Activated T-cell treated with anti-CD3 and anti-CD28 coated beads for 1 hour (primary cell): ENCODE results near the gene PARD6G.
"Not testable (repeated sequence)": the region's sequence is repeated elsewhere in the genome, so short reads cannot be mapped to it uniquely, and the experiment has no call there.

Source experiments
- DNase-seq: peaks from one replicate; pipeline ENCODE4 v3.0.0-alpha.2; 2020; ENCODE audit warnings: low read depth

The PARD6G gene, protein sequence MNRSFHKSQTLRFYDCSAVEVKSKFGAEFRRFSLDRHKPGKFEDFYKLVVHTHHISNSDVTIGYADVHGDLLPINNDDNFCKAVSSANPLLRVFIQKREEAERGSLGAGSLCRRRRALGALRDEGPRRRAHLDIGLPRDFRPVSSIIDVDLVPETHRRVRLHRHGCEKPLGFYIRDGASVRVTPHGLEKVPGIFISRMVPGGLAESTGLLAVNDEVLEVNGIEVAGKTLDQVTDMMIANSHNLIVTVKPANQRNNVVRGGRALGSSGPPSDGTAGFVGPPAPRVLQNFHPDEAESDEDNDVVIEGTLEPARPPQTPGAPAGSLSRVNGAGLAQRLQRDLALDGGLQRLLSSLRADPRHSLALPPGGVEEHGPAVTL

DNA sequence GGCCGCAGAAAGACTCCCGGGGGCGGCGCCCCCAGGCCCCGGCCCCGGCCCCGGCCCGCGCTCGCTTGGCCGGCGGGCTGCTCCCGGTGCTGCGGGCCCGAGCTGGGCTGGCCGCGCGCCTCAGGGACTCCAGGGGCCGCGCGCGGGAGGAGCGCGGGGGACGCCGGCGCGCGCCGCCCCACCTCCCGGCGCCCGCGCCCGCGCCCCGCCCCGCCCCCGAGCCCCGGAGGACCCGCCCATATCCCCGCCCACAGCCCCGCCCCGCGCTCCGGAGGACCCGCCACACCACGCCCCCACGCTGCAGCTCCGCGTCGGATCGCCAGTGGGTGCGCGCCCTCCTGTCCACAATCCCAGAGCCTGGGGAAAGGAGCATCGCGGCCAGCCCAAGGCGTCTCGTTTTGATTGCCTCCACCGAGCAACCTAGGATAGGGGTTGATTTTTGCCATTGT lies at the start of gene PARD6G:
Gene PARD6G (minus strand): TSS at position 122 of the 449 bp plus-strand sequence. CDS start 166 bp downstream, outside the sequence.
- DNase-seq, result peak; percentile 38

DNA sequence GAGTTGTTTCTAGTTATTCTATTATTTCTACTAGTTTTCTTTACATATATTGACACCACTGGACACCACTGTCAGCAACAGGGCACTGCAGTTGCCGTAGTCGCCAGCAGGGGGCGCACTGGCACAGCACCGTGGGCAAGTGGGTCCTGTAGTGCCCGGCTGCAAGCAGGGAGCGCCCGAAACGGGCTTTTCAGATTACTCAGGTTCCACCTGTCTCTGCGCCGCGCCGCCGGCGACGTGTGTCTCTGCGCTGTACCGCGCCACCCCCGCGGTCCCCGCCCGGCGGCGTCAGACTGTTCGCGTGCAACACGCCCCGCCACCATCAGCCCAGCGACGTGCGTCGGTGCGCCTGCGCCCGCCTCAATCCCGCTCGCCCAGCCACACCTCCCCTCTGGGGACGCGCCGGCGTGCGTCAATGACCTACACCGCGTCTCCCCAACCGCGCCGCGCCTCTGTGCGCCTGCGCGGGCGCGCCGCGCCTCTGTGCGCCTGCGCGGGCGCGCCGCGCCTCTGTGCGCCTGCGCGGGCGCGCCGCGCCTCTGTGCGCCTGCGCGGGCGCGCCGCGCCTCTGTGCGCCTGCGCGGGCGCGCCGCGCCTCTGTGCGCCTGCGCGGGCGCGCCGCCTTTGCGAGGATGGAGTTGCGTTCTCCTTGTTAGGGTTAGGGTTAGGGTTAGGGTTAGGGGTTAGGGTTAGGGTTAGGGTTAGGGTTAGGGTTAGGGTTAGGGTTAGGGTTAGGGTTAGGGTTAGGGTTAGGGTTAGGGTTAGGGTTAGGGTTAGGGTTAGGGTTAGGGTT lies 15.1 kb upstream of the PARD6G start:
- DNase-seq, result not testable (repeated sequence)

DNA sequence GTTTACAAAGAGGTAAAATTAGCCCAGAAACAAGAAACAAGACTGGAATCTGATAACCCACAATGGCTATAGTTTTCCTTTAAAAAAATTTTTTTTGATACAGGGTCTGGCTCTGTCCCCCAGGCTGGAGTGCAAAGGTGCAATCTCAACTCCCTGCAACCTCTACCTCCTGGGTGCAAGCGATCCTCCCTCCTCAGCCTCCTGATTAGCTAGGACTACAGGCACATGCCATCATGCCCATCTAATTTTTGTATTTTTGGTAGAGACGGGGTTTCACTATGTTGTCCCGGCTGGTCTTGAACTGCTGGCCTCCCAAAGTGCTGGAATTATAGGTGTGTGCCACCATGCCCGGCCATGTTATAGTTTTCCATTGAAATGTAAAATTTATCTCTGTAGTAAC lies 12.3 kb upstream of the PARD6G start:
- no peak for DNase-seq

DNA sequence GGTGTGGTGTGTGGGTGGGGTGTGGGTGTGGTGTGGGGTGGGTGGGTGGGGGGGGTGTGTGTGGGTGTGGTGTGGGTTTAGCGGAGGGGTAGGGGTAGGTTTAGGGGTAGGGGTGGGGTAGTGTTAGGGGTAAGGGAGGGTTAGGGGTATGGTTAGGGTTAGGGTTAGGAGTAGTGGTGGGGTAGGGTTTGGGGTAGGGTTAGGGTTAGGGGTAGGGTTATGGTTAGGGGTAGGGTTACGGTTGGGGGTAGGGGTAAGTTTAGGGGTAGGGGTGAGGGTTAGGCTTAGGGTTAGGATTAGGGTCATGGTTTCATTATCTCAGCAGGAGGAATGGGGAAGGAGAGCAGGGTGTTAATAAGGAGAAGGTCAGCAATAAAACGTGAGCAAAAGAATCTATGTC lies 11.3 kb upstream of the PARD6G start:
- no peak for DNase-seq

DNA sequence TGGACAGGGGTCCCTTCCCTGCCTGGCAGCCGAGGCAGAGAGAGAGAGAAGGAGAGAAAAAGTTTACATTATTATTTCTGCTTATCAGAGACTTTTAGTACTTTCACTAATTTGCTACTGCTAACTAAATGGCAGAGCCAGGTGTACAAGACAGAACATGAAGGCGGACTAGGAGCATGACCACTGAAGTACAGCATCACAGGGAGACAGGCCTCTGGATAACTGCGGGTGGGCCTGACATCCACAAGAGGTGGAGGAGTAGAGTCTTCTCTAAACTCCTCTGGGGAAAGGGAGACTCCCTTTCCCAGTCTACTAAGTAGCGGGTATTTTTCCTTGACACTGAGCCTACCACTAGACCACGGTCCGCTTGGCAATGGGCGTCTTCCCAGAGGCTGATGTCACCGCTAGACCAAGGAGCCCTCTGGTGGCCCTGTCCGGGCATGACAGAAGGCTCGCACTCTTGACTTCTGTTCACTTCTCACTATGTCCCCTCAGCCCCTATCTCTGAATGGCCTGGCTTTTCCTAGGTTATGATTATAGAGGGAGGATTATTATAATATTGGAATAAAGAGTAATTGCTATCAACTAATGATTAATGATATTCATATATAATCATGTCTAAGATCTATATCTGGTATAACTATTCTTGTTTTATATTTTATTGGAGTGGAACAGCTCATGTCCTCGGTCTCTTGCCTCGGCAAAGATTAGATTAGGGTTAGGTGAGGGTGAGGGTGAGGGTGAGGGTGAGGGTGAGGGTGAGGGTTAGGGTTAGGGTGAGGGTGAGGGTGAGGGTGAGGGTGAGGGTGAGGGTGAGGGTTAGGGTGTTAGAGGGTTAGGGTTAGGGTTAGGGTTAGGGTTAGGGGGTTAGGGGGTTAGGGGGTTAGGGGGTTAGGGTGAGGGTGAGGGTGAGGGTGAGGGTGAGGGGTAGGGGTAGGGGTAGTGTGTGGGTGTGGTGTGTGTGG lies 10.5 kb upstream of the PARD6G start:
- peak; percentile 29 for DNase-seq

DNA sequence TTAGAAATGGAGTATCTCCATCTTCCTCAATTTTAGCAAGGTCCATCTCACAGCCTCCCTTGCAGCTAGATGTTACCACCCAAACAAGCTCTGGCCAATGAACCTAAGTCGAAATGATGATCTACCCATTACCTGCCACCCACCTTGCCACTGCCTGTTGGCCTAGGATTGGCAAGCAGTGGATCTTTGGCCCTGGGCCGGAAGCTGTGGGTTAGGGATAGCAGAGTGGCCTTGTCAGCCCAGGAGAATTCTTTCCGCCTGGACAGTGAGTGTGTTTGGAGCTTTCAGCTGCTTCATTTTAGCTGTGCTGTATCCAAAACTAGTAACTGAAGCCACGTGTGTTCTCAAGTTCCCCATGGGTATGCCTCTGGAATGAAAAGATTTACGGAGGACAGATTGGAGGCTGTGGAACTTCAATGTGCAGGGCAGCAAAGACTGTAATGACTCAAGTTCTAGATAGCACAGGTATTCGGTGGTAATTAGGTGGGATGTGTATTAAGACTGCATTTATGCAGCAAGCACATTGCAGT lies 7.7 kb upstream of the PARD6G start:
- no peak for DNase-seq

DNA sequence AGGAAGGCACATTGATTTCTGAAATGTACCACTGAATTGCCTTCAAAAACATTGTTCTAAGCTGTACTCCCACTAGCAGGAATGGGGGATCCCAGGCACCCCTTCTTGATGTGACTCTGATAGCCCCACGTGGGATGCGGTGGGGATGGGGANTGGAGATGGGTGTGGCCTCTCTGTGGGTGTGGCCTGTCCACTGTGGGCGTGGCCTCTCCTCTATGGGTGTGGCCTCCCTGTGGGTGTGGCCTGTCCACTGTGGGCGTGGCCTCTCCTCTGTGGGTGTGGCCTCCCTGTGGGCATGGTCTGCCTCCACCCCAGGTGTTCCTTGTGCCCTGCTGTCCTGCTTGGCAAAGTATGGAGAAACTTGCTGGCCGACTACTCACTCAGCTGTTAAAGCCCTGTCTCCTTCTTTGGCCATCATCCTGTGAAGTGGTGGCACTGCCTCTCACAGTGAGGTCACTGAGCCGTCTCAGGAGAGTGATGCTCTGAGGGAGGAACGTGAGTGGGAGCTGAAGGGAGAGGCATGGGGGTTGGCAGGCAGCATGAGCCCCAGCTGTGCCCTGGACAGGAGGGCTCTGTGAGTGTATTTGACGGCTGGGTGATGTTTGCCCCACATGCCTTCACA lies 6.7 kb upstream of the PARD6G start:
- no peak for DNase-seq

DNA sequence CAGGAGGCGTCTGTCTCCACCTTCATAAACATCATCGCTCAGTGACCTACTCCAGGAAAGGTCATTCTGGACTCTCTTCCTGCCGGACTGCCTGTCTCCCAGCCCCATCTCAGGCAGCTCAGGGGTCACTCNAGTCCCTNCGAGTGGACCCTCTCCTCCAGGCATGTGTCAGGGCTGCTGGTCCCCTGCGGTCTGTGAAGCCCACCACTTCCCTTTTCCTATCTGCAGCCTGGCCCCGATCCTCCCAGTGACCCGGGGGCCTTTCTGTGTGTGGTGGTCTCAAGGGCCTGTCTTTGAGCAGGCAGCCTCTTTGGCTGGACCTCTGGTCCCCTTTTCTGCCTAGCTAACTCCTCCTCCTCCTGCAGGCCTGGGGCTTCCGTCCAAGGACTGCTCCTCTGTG lies 5.9 kb upstream of the PARD6G start:
- DNase-seq, result no peak

DNA sequence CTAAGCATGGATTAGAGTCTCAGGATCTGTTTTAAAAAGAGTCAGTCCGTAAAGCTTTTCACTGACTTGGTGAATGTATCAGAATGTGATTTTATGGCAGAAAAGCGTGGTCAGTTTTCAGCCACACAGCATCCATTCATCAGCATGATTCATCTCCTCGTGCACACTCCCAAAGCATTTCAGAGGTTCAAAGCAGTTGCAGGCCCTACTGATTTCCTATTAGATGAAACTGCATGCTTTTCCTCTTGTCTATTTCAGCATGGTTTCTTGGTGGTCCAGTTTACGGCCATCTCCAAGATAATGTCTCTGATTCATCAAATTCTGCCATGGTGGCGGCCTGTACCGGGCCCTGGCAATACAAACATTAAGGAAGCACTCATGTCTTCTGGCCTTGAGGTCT lies 4.8 kb upstream of the PARD6G start:
- DNase-seq, result no peak

DNA sequence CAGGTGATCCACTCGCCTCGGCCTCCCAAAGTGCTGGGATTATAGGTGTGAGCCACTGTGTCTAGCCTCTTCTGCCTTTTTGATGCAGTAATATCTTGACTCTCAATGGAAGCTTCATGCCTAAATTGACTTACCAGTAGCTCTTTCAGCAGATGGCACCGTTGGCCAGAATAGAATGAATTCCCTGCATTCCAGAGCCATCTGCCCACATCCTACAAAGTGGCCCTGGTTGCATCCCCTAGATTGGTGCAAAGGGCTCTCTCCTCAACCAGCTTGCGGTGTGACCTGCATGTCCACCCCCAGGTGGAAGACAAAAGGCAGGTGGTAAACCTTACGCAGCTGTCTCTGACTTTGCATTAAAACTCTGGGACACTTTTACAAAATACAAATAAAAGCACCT lies 4.4 kb upstream of the PARD6G start:
- no peak for DNase-seq

DNA sequence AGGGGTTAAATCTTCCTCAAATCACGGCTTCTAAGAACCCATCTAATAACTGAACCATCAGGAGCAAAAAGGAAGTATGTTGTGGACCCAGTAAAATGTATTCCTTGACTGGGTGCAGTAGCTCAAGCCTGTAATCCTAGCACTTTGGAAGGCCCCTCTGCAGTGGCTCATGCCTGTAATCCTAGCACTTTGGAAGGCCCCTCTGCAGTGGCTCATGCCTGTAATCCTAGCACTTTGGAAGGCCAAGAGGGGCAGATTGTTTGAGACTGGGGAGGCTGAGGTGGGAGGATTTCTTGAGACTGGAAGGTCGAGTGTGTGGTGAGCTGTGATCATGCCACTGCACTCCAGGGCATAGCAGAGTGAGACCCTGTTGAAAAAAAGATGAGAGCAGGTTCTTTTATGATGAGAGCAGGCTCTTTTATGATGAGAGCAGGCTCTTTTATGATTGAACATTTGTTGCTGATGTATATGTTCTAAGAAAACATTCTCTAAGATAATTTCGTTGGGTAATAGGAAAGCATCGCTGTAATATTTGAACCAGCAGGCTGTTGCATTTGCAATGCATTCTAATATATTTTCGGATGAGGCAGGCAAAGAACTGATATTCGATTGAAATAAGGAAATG lies 3.5 kb upstream of the PARD6G start:
- DNase-seq, result no peak

DNA sequence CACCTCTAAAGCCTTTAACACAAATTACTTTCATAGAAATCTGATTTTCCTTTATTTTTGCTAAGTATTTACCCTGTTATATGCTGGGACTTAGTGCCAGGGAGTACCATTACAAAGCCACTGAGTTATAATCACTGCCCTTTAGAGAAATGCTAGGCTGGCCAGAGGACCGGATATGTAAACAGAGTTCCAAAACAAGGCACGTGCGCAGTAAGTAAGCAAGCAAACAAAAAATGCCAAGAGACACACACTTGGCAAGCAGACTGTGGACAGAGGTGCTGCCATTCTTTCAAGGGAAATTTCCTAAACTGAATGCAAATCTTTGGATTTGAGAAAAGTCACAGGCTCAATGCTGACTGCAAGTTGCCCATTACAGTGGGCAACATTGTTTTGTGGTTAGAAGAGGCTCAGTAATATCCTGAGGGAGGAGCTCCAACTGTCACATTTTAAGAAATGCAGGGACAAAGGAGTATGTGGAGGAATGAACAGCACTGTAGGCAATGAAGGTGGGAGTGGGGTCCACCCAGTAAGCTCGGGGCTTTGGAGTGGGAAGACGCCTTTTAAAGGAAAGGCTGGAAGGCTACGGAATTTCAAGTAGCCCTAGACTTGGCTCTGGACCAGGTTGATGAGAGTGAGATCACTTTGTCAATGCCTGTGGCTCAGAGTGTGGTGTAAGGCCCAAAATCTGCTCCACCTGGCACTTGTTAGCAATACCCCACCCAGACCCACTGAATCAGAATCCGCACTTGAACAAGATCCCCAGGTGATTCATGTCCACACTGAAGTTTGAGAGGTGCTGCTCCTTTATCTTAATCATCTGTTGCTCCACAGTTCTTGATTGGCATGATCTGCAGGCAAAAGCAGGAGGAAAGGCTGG lies 2.1 kb upstream of the PARD6G start:
- DNase-seq, result no peak

DNA sequence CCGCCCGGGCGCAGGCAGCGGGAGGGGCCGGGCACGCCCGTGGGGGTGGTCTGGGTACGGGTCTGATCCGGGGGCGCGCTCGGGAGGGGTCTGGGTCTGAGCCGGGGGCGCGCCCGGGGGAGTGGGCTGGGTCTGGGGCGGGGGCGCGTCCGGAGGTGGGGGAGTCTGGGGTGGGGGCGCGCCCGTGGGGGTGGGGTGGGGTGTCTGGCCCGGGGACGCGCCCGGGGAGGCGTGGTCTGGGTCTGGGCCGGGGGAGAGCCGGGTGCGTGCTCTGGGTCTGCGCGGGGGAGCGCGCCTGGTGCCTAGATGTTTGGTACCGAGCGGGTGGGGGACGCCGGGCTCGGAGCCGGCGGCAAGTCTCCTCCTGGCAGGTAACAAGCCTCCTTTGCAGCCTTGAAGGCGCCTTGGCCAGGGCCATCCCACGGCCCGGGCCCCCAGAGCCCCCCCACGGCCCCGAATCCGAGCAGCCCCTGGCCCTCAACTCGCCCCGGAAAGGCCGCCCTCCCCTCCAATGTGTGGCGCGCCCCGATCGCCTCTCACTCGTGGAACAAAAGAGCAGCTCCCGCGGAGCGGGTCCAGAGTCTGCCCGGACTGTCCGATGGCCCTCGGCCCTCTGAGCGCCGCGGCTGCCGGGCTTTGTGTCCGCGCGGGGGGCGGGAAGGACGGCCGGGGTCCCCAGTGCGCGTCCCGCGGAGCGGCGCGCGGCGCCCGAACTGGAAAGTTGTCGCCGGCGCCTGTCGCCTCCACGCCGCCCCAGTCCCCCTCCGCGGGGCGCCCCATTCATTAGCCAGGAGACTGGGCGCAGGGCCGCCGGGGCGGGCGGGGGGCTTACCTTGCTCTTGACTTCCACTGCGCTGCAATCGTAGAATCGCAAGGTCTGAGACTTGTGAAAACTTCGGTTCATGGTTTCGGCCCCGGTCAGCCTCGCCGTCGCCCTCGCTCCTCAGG lies 595 bp downstream of the PARD6G start:
- no peak for DNase-seq

DNA sequence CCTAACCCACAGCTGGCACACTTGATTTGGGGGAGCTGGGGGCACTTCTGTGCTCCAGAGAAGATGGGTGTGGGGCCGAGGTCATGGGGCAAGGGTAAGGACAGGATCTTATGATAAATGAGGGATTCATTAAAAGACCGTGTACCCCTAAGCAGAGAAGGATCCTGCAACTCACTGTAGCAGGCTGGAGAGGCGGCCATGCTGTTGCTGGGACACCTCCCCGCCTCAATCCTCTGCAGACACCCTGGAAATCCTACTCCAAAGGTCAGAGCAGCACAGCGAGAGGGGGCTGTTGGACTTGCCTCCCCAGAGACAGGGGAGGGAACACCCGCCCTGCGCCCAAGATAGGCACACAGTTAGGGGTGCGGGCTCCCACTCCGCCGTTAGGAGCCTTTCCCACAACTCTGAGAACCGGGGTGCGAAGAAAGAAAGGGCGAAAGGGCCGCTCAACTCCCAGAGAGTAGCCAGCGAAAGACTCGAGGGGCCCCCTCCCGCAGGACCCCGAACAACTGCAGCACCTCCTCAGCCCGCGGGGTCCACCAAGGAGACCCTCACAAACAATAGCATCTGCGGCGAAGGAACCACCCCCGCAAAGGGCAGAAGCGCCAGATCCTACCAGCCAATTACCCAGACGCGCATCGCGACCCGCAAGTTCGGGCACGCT lies 1.4 kb downstream of the PARD6G start:
- DNase-seq, result no peak

DNA sequence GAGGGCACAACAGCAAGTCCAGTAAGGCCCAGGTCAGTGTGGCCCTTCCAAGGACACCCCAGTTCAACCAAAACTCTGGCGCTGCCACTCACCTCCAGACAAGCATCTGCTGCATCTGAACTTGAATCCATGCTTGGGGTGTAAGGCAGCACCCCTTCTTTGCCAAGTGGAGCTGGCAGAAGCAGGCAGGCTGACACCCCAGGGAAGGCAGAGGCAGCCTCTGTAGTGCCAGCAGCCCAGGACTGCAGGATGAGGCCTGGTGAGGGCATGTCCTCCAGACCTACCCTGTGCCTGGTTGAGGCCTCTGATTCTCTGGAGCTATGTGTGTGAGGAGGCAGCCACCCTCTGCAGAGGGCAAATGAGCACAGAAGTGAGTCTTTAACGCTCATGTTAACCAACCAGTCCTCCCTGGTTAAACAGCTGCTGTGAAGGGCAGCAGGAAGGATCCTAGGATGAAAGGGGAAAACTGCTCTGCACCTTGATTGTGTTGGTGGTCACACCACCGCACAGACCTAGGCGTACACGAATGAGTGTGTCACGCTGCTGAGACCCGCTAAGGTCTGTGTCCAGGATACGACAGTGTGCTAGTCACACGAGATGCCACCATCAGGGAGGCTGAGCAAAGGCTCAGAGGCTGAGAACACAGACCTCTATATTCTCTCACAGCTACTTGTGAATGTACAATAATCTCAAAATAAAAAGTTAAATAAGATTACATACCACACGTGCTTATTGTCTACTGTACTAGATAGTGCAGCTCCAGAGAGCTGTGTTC lies 2.2 kb downstream of the PARD6G start:
- no peak for DNase-seq

DNA sequence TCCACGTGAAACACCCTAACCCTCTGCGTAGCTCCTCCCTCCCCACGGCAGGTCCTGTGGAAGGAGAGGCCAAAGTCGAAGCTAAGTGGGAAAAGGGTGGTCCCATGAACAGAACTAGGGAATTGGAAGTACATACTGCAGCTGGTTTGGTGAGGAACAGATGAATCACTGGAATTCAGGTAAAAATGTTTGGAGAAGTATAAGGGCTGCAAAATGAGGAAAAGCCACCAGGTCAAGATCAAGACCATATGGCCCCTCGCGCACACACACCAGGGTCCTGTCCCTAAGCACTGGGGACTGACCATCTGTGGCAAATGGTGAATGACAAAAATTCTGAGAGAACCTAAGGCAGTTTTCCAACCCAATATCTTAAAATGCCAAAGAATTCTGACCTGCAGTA lies 3.1 kb downstream of the PARD6G start:
- no peak for DNase-seq

DNA sequence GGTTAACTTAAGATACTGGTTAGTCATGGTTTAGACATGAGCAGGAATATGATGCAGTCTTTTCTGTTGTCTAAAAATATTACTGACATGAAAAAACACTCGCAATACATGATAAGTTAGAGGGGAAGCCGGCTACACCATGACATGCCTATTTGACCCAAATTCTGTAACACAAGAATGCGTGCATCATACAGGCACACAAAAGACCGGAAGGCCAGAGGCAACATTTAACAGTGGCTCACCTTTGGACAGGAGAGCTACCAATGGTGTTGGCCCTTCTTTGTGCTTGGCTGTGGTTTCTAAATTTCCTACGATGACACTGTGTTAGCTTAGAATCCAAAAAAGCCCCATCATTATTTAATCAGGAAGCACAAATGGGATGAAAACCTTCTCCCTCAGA lies 4.1 kb downstream of the PARD6G start:
- no peak for DNase-seq
